GM21526 (cell line): ENCODE data around the gene CX3CR1.
A peak's percentile ranks its signal among the peaks of the same experiment; 100 is the strongest.

Experiments
- ATAC-seq: cut with Tn5 transposase; IDR thresholded peaks from one replicate; pipeline ENCODE4 v1.9.1; 2021; ENCODE audit warnings: moderate library complexity; ENCODE audit not compliant: unreplicated experiment, low FRiP score

CX3CR1 gene

DNA sequence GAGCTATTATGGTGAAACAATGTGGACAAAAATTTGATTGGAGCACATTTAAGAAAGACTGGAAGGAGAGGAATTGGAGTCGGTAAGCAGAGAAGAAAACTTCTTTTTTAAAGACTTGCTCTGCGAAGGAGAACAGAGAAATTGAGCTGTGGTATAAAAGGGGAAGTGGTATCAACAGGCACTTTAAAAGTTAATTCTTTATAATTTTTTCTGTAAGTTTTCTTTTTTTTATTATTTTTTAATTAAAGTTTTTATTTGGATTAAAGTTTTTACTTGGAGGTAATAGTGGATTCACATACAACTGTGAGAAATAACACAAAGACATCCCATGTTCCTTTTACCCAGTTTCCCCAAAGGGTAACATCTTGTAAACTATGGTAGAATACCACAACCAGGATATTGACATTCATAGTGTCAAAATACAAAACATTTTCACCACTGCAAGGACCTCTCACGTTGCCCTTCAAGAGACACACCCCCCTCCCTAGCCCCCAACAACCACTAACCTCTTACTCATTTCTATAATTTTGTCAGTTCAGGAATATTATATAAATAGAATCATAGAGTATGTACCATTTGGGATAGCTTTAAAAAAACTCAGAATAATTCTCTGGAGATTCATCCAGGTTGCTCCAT lies 53.6 kb downstream of the CX3CR1 start:
- ATAC-seq: no peak

DNA sequence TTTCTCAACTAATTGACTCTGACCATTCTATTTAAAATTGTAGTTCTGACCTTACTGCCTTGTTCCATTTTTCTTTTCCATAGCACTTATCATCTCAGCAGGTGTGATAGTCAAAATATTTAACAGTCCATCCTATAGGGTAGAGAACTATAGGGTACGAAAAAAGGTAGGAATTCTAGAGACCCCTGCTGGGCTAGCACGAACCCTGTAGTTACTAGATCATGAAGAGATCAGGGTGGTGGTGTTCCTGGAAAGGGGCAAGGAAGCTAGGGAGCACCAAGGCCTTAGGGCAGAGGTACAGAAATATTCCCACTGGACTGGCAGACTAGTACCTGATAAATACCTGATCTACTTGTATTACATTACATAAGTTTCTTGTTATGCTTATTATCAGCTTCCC lies 55.5 kb downstream of the CX3CR1 start:
- ATAC-seq: no peak

DNA sequence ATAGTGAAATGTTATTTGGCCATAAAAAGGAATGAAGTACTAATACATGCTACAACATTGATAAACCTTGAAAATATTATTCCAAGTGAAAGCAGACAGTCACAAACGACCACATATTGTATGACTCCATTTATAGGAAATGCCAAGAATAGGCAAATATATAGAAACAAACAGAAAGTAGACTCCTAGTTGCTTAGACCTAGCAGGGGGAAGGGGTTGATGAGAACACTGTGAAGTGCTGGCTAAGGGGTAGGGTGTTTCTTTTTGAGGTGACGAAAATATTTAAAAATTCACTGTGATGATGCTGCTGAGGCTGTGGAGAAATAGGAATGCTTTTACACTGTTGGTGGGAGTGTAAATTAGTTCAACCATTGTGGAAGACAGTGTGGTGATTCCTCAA lies 56.9 kb downstream of the CX3CR1 start:
- no peak for ATAC-seq

DNA sequence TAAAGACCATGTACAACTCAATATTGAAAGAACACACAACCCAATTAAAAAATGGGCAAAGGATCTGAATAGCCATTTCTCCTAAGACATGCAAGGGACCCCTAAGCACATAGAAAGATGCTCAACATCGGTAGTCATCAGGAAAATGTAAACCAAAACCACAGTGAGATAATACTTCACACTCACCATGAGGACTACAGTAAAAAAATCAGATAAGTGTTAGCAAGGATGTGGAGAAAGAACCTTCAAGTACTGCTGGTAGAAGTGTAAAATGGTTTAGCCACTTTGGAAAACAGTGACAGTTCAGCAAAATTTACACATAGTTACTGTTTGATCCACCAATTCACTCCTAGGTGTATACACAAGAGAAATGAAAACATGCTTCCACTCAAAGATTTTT lies 57.4 kb downstream of the CX3CR1 start:
- no peak for ATAC-seq

DNA sequence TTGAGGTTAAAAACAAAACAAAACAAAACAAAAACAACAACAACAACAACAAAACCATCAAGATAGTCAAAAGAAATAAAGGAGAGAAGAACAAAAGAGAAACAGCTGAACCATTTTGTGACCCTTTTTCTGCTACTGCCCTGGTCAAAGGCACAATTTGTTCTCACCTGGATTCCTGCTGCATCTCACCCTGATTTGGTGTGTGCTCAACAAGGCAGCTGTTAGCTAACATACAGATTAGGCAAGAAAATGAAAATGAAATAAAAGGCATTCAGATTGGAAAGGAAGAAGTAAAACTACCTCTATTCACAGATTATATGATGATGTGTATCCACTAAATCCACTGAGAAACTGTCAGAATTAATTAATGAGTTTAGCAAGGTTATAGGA lies 58.7 kb downstream of the CX3CR1 start:
- no peak for ATAC-seq

DNA sequence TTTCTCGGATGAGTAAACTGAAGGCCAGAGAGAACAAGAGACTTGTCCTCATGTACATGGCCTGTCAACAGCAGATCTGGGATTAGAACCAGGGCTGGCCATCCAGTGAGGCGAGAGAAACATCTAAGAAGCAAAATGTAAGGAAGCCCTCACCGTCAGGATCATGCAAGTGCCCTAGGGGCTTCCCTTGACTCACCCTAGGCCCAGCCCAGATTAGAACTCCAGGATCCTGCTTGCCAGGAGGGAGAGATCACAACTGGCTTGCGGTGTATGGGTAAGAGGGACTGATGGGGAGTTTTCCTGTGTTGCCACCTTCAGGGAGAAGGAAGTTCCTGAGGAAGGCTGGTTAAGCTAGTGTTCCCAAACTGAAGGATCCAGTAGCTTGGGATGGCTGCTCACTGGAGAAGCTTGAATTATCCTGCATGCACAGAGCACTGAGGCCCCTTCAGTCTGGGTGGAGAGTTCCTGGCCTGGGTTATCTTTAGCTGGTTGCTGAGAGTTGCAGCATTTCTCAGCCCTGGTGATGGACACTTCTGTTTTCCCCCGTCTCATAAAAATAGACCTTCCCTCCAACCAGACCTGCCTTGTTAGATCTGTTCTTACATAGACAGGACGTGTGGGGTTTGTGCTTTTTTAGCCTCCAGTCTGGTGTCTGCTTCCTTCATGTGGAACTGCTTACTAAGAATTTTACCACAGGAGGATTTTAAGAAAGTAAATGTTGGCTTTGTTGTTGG lies 59.3 kb downstream of the CX3CR1 start:
- ATAC-seq: no peak

DNA sequence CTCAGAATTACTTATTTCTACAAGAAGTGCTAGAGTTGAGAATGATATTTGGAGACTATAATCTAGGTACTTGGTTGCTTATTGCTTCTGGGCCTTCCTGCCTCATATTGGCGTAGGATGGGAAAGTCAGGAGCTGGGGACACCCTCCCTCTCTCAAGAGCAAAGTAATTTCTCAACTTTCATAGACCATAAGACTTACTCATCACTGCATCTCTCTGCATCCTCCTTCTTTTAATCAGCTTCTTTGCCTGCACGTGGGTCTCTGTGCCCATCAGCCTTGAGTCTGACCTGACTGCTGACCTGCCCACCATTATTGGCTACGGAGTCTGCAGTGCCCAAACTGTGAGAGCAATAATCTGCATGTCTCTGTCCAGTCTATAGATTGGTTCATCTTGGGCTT lies 60.1 kb downstream of the CX3CR1 start:
- ATAC-seq: no peak

DNA sequence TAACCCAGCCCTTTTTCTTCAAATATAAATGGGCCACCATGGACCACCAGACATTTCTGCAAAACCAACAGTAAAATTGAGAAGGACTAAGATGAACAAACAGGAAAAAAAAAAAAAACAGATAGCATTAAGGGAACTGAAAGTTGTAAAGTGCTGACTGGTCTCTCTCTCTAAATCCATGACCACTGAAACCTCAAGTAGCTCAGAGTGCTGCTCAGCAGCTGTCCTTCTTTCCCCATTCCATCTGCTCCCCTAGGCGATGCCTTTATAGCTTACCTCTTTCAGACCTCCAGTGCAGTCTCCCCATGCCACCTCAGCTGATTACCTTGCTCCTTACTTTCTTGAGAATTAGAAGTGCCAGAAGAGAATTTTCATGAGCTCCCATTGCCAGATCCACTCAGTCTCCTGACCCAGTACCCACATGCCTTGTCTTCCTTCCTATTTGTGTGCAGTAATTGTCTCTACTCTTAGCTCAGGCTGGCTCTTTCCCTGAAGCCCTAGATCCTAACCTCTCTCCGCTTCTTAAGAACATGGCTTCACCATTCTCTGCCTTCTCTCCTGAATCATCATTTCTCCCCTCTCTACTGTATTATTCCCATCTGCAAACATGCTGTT lies 63.6 kb downstream of the CX3CR1 start:
- peak; percentile 94 for ATAC-seq

DNA sequence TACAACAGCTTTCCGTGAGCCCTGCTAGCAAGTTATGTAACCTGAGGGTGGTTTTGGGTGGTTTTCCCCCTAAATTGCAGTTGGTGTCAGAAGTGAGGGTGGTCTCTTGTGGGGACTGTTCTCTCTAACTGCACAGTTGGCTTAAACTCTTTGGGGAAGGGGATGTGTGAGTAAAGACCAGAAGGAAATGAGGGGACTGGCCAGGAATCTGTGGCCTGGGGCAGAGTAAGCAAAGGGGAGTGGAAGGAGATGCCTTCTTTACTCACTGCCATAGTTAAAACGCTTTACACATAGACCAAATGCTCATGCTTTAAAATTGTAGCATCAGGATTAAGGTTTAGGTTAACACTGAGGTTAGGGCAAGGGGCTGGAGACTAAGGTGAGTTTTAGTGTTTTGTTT lies 66.2 kb downstream of the CX3CR1 start:
- no peak for ATAC-seq
